KMS-11 (cell line): ENCODE measurements around the gene MRPS18A.
"Not testable (repeated sequence)": the region's sequence is repeated elsewhere in the genome, so short reads cannot be mapped to it uniquely, and the experiment has no call there.

Experiments used
- H2AFZ ChIP-seq: fragments of 200-600 bp; sonication (generic); 2 replicates; pipeline ENCODE4 v1.6.1; 2016; ENCODE audit warnings: antibody characterized with exemption, mixed run types, low read depth
- H3K27ac ChIP-seq: fragments of 200-600 bp; sonication (generic); 2 replicates; pipeline ENCODE4 v1.6.1; 2016; ENCODE audit warnings: mild to moderate bottlenecking, mixed run types
- H3K27me3 ChIP-seq: fragments of 200-600 bp; sonication (generic); 2 replicates; pipeline ENCODE4 v1.6.1; 2017; ENCODE audit warnings: mild to moderate bottlenecking, low read depth, mixed run types, moderate library complexity; ENCODE audit not compliant: insufficient read depth
- H3K36me3 ChIP-seq: fragments of 200-600 bp; sonication (generic); 2 replicates; pipeline ENCODE4 v1.6.1; 2017; ENCODE audit warnings: mild to moderate bottlenecking, mixed run types; ENCODE audit not compliant: insufficient read depth
- H3K4me1 ChIP-seq: fragments of 200-600 bp; sonication (generic); 2 replicates; pipeline ENCODE4 v1.6.1; 2016; ENCODE audit warnings: mild to moderate bottlenecking, low read depth, mixed run types; ENCODE audit not compliant: poor library complexity, severe bottlenecking
- H3K4me2 ChIP-seq: fragments of 200-600 bp; sonication (generic); 2 replicates; pipeline ENCODE4 v1.7.0; 2016; ENCODE audit warnings: mild to moderate bottlenecking, mixed run types
- H3K4me3 ChIP-seq: fragments of 200-600 bp; sonication (generic); IDR thresholded peaks from 2 replicates; pipeline ENCODE4 v1.6.1; 2017; ENCODE audit warnings: low read depth, low read length, mixed read lengths; ENCODE audit not compliant: insufficient read depth
- H3K79me2 ChIP-seq: fragments of 200-600 bp; sonication (generic); 2 replicates; pipeline ENCODE4 v1.6.1; 2016; ENCODE audit warnings: low read depth, mixed run types; ENCODE audit not compliant: insufficient read depth
- H3K9ac ChIP-seq: fragments of 200-600 bp; sonication (generic); 2 replicates; pipeline ENCODE4 v1.6.1; 2016; ENCODE audit warnings: mild to moderate bottlenecking, mixed run types
- H4K20me1 ChIP-seq: fragments of 200-600 bp; sonication (generic); 2 replicates; pipeline ENCODE4 v1.6.1; 2016; ENCODE audit warnings: mild to moderate bottlenecking, mixed run types; ENCODE audit not compliant: insufficient read depth
- TF ChIP-seq, protein P1 (sequence below): fragments of 200-600 bp; sonication (generic); conservative IDR thresholded peaks from 2 replicates; pipeline ENCODE4 v1.6.1; 2017; ENCODE audit warnings: low read depth, mild to moderate bottlenecking, antibody characterized with exemption, low read length, moderate library complexity, mixed read lengths

The MRPS18A gene

DNA sequence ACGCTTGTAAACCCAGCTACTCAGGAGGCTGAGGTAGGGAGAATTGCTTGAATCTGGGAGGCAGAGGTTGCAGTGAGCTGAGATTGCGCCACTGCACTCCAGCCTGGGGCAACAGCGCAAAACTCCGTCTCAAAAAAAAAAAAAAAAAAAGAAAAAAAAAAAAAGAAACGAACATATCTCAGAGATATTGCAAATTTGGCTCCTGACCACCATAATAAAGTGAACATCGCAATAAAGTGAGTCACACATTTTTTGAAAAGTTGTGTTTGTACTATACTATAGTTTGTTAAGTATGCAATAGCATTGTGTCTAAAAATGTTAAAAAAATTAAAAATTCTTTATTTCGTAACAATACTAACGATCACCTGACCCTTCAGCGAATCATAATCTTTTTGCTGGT lies 29.4 kb downstream of the MRPS18A start:
- Histone ChIP-seq H3K27ac (no peak overlapping the region), H3K79me2 (no peaks in the 10 kb centered on the region), H3K4me3 (no peak overlapping the region), H3K36me3 (no peaks in the 10 kb centered on the region), H3K9ac (no peak overlapping the region), H2AFZ (no peak overlapping the region), H4K20me1 (no peaks in the 10 kb centered on the region), H3K4me1 (peaks cover 6% of the 10 kb centered on the region), H3K4me2 (no peak overlapping the region), H3K27me3 (no peaks in the 10 kb centered on the region)
- TF ChIP-seq, protein P1, sequence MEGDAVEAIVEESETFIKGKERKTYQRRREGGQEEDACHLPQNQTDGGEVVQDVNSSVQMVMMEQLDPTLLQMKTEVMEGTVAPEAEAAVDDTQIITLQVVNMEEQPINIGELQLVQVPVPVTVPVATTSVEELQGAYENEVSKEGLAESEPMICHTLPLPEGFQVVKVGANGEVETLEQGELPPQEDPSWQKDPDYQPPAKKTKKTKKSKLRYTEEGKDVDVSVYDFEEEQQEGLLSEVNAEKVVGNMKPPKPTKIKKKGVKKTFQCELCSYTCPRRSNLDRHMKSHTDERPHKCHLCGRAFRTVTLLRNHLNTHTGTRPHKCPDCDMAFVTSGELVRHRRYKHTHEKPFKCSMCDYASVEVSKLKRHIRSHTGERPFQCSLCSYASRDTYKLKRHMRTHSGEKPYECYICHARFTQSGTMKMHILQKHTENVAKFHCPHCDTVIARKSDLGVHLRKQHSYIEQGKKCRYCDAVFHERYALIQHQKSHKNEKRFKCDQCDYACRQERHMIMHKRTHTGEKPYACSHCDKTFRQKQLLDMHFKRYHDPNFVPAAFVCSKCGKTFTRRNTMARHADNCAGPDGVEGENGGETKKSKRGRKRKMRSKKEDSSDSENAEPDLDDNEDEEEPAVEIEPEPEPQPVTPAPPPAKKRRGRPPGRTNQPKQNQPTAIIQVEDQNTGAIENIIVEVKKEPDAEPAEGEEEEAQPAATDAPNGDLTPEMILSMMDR: no peak

DNA sequence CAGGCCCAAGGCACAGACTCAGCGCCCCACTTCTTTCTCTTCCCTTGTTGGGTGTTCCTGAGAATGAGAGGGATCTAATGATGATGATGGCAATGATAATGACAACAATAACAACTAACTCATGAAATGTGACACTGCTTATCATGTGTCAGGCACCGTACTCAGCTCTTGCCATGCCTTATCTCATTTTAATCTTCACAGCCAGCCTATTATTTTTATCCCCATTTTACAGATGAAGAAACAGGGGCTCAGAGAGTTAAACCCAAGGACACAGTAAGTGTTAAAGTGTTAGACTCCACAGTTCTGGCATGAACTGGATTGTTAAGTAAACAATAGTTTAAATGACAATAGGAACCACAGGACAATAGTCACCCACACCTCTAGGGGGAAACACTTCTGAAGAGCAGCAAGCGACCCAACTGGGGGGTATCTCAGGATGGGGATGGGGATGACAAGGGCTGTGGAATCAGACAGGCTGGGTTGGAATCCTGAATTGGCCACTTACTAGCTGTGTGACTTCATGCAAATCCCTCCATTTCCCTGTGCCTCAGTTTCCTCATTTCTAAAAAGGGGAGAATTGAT lies 30.3 kb downstream of the MRPS18A start:
- Histone ChIP-seq H3K27ac (no peak overlapping the region), H3K4me1 (peaks cover 4% of the 10 kb centered on the region), H3K36me3 (no peaks in the 10 kb centered on the region), H3K4me2 (no peak overlapping the region), H3K9ac (no peak overlapping the region), H4K20me1 (no peaks in the 10 kb centered on the region), H2AFZ (no peak overlapping the region), H3K79me2 (no peaks in the 10 kb centered on the region), H3K4me3 (no peak overlapping the region), H3K27me3 (no peaks in the 10 kb centered on the region)
- TF ChIP-seq, protein P1: no peak

DNA sequence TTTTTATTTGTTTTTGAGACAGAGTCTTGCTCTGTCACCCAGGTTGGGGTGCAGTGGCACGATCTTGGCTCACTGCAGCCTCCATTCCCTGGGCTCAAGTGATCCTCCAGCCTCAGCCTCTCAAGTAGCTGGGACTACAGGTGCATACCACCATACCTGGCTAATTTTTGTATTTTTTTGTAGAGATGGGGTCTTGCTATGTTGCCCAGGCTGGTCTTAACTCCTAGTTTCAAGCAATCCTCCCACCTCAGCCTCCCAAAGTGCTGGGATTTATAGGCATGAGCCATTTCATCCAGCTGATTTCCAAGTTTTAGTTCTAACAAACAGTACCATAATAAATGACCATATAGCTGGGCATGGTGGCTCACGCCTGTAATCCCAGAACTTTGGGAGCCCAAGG lies 34.8 kb downstream of the MRPS18A start:
- H3K9ac ChIP-seq, H4K20me1 ChIP-seq, H2AFZ ChIP-seq, H3K4me3 ChIP-seq, H3K79me2 ChIP-seq, H3K27me3 ChIP-seq, H3K27ac ChIP-seq, H3K36me3 ChIP-seq, H3K4me1 ChIP-seq, H3K4me2 ChIP-seq: not testable (repeated sequence)

DNA sequence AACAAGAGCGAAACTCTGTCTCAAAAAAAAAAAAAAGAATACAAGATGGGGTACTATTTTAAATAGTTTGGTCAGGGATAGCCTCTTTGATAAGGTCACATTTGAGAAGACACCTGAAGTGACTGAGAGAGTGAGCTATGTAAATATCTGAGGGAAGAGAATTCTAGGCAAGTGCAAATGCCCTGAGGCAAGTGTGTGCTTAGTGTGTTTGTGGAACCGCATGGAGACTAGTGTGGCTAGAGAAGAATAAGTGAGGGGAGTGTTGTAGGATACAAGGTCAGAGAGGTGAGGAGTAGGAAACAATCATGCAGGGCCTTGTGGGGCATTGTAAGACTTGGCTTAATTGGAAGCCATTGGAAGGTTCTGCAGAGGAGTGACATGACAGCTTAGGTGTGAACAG lies 39.3 kb downstream of the MRPS18A start:
- H3K4me3 ChIP-seq: no peak overlapping the region
- H3K9ac ChIP-seq: no peak overlapping the region
- H3K4me2 ChIP-seq: no peak overlapping the region
- H4K20me1 ChIP-seq: no peaks in the 10 kb centered on the region
- no peaks in the 10 kb centered on the region for H3K27me3 ChIP-seq
- no peak overlapping the region for H2AFZ ChIP-seq
- TF ChIP-seq, protein P1: no peak
- no peaks in the 10 kb centered on the region for H3K36me3 ChIP-seq
- no peaks in the 10 kb centered on the region for H3K4me1 ChIP-seq
- no peak overlapping the region for H3K27ac ChIP-seq
- no peaks in the 10 kb centered on the region for H3K79me2 ChIP-seq

DNA sequence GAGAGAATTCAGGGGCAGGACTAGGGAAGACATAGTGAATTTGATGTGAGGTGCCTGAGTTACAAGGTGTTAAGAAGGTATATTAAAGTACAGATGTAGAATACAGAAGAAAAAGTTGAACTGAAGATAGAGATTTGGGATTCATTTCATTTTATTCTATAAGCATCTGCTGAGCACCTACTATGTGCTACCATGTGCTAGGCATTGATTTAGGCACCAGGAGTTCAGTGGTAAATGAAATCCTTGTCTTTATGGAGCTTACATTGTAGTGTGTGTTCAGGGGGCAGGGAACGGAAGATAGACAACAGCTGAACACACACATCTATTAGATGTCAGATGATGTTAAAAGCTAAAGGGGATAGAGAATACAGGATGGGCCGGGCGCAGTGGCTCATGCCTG lies 40.0 kb downstream of the MRPS18A start:
- Histone ChIP-seq H2AFZ (no peak overlapping the region), H4K20me1 (no peaks in the 10 kb centered on the region), H3K36me3 (no peaks in the 10 kb centered on the region), H3K4me2 (no peak overlapping the region), H3K79me2 (no peaks in the 10 kb centered on the region), H3K4me3 (no peak overlapping the region), H3K27me3 (no peaks in the 10 kb centered on the region), H3K27ac (no peak overlapping the region), H3K4me1 (no peaks in the 10 kb centered on the region), H3K9ac (no peak overlapping the region)
- TF ChIP-seq, protein P1: no peak
